ENCODE measurements around the gene CSNK2B. TPM values are rescaled to one million over a fixed set of nuclear protein-coding genes. Genes with fewer than 3 reads are reported as not detected.

Gene CSNK2B
- total RNA-seq, 1 experiment from 2014 or later, result 267 TPM

DNA sequence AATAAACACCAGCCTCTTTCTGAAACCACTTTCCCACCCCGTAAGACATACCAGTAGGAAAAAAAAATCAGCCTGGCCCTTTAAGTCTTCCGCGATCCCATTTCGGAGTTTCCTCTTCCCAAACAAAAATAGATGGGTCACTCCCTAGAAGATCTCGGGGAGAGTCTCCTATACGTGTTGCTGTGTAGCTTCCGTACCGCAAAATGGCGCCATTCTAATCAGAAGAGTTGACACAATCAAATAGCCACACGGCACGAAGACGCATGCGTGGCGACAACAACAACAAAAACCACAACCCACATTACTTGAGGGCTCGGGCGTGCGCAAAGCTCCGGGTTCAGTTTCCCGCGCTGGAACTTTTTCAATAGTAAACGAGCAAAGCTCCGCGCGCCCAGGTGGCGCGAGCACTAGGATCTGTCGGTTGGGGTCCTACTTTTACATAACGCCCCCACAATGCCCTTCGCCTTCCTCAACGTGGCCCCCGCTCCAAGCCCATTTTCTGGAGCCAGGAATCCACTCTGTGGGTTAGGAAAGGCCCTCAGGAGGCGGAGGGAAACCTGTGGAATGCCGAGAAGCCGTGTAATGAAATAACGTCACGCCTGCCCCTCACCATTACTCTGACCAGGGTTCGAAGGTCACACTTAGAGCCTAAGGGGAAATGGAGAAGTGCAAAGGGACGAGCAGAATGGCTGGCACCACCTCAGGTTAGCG, 935 bp upstream of the CSNK2B start, which contains the start of gene GPANK1:
Gene GPANK1 (minus strand): TSS at position 208 of the 711 bp plus-strand sequence. CDS start 519 bp downstream, outside the sequence.
- Histone ChIP-seq H2AFZ (ENCODE audit: low read length) (peak within 1 kb of the TSS; percentile 75), H3K4me2 (ENCODE audit: low read length) (peak within 1 kb of the TSS; percentile 99), H3K4me3 (ENCODE audit: low read length) (peak within 1 kb of the TSS; percentile 92), H3K4me1 (ENCODE audit: insufficient read depth, low read length) (peaks cover 30% of the 10 kb centered on the region), H3K27me3 (ENCODE audit: low read length) (no peaks in the 10 kb centered on the region), H3K27ac (ENCODE audit: low read length) (peak within 1 kb of the TSS; percentile 93), H3K36me3 (ENCODE audit: low read depth, low read length) (peaks cover 30% of the 10 kb centered on the region), H3K79me2 (ENCODE audit: low read length) (peaks cover 59% of the 10 kb centered on the region), H3K9me3 (ENCODE audit: low read length) (no peaks in the 10 kb centered on the region), H4K20me1 (ENCODE audit: low read length) (no peaks in the 10 kb centered on the region), H3K9me2 (replicated peaks; ENCODE audit: low read length) (no peaks in the 10 kb centered on the region), H3K9ac (ENCODE audit: low read length) (peak within 1 kb of the TSS; percentile 96), H3F3A (ENCODE audit: low read length, unreplicated experiment) (no peaks in the 10 kb centered on the region)
- intact Hi-C loops (cut with micrococcal nuclease), result loop anchor here (1.0 to 5.0 kb wide), 2 partner anchors 45 to 118 kb away; partner anchors contain the start of genes ATP6V1G2, NFKBIL1 and PRRC2A
- DNase-seq (peak; percentile 88), ATAC-seq (peak; percentile 30)
- CTCF ChIA-PET, result no interaction called here
- TF ChIP-seq EZH2phosphoT487 (IDR thresholded peaks at IDR 0.05; ENCODE audit: borderline replicate concordance, low read length) (no peak), EZH2 (IDR thresholded peaks at IDR 0.05; ENCODE audit: low read length, unreplicated experiment) (no peak)
- TF ChIP-seq, protein P1, sequence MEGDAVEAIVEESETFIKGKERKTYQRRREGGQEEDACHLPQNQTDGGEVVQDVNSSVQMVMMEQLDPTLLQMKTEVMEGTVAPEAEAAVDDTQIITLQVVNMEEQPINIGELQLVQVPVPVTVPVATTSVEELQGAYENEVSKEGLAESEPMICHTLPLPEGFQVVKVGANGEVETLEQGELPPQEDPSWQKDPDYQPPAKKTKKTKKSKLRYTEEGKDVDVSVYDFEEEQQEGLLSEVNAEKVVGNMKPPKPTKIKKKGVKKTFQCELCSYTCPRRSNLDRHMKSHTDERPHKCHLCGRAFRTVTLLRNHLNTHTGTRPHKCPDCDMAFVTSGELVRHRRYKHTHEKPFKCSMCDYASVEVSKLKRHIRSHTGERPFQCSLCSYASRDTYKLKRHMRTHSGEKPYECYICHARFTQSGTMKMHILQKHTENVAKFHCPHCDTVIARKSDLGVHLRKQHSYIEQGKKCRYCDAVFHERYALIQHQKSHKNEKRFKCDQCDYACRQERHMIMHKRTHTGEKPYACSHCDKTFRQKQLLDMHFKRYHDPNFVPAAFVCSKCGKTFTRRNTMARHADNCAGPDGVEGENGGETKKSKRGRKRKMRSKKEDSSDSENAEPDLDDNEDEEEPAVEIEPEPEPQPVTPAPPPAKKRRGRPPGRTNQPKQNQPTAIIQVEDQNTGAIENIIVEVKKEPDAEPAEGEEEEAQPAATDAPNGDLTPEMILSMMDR (conservative IDR thresholded peaks at IDR 0.05; ENCODE audit: low read depth, low read length), result no peak
- no TSS peak for BruUV-seq (replicated peaks)
- POLR2A ChIA-PET (ENCODE audit: unreplicated experiment), result interaction anchor here (0.6 to 0.8 kb wide), 5 partner anchors 73 to 428 kb away, joined by 4 to 7 read pairs (median 5); partner anchors contain the start of gene HSPA1B

DNA sequence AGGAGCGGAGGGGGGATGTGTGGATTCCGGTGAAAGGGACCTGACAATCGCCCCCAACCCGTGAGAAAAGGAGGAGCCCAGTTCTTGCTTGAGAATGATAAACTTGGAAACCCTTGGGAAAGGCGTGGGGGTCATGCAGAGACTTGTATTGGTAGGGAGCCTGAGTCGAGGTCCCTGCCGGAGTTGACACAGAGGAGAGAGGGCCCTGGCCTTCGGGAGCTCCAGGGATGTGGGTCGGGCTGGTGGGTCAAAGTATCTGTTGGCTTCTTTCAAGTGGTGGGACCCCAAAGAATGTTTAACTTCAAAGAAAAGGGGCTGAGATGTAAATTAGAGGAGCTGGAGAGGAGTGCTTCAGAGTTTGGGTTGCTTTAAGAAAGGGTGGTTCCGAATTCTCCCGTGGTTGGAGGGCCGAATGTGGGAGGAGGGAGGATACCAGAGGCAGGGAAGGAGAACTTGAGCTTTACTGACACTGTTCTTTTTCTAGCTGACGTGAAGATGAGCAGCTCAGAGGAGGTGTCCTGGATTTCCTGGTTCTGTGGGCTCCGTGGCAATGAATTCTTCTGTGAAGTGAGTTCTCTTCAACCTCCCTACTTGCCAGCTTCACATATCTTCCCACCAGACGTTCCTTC, 571 bp downstream of the CSNK2B start:
- Histone ChIP-seq H4K20me1 (ENCODE audit: low read length) (no peaks in the 10 kb centered on the region), H3K4me1 (ENCODE audit: insufficient read depth, low read length) (peaks cover 22% of the 10 kb centered on the region), H3K79me2 (ENCODE audit: low read length) (peaks cover 52% of the 10 kb centered on the region), H3K9me2 (replicated peaks; ENCODE audit: low read length) (no peaks in the 10 kb centered on the region), H3K4me2 (ENCODE audit: low read length) (peak overlapping the region; percentile 99), H3F3A (ENCODE audit: low read length, unreplicated experiment) (no peaks in the 10 kb centered on the region), H3K27ac (ENCODE audit: low read length) (peak overlapping the region; percentile 40), H2AFZ (ENCODE audit: low read length) (peak overlapping the region; percentile 69), H3K9ac (ENCODE audit: low read length) (peak overlapping the region; percentile 96), H3K27me3 (ENCODE audit: low read length) (no peaks in the 10 kb centered on the region), H3K4me3 (ENCODE audit: low read length) (peak overlapping the region; percentile 92), H3K9me3 (ENCODE audit: low read length) (no peaks in the 10 kb centered on the region), H3K36me3 (ENCODE audit: low read depth, low read length) (peaks cover 42% of the 10 kb centered on the region)
- ChIA-PET CTCF (interaction anchor here (0.6 kb wide), 1 partner anchor 75 kb away, joined by 5 read pairs; no protein-coding TSS in a partner anchor), POLR2A (ENCODE audit: unreplicated experiment) (interaction anchor here (0.7 kb wide), 1 partner anchor 55 kb away, joined by 6 read pairs; the partner anchor contains the start of gene LY6G6C)
- TF ChIP-seq EZH2 (IDR thresholded peaks at IDR 0.05; ENCODE audit: low read length, unreplicated experiment), result no peak
- TF ChIP-seq EZH2phosphoT487 (IDR thresholded peaks at IDR 0.05; ENCODE audit: borderline replicate concordance, low read length), result no peak
- TF ChIP-seq, protein P1 (conservative IDR thresholded peaks at IDR 0.05; ENCODE audit: low read depth, low read length), result no peak
- TSS peak; percentile 44 for BruUV-seq (replicated peaks)
- no peak for ATAC-seq
- DNase-seq, result no peak
- intact Hi-C loops (cut with micrococcal nuclease), result loop anchor here (5.0 kb wide), 1 partner anchor 119 kb away; the partner anchor contains the start of genes ATP6V1G2 and NFKBIL1
